Endothelial cell of umbilical vein (primary cell): ENCODE measurements around the gene MBTPS1. TPM values are rescaled to one million over a fixed set of nuclear protein-coding genes. Genes with fewer than 3 reads are reported as not detected.

Experiments used
- BruUV-seq: library from RNA; stranded (reverse); fragments of 400-500 nt; replicated peaks from 2 replicates; lab custom pipeline; 2021; lab: Mats Ljungman, UMichigan
- CTCF ChIA-PET: fragments of 300-600, 350-600 bp; sonication (Branson Sonifier 250); formaldehyde crosslinking; loops from one replicate; lab custom pipeline; 2021; ENCODE audit warnings: antibody characterized with exemption, inconsistent platforms; lab: Charles Lee
- POLR2A ChIA-PET: fragments of 300-600, 350-600 bp; sonication (Branson Sonifier 250); formaldehyde crosslinking; loops from one replicate; lab custom pipeline; 2021; ENCODE audit warnings: antibody characterized with exemption, inconsistent platforms; lab: Charles Lee
- DNase-seq: peaks from one replicate; pipeline ENCODE4 v3.0.0-alpha.2; 2011; ENCODE audit warnings: low read depth, low spot score
- FAIRE-seq: peaks from 2 replicates; lab custom pipeline; 2011; peaks lifted over from hg19 to GRCh38; lab: Jason Lieb, UNC
- H2AFZ ChIP-seq: 2 replicates; pipeline ENCODE4 v1.6.0; 2012; ENCODE audit warnings: low read depth, low read length, control low read depth, inconsistent platforms
- H3K27ac ChIP-seq: 2 replicates; pipeline ENCODE4 v1.5.1; 2011; ENCODE audit warnings: low read depth, mild to moderate bottlenecking, control low read depth, low read length, moderate library complexity; ENCODE audit not compliant: insufficient read depth
- H3K27me3 ChIP-seq, 2 experiments: 2 replicates each; pipeline versions ENCODE4 v1.6.0 to v1.6.1; 2011; ENCODE audit warnings: low read length in 2 of 2, mixed read lengths in 1 of 2; ENCODE audit not compliant: control insufficient read depth in 2 of 2, insufficient read depth in 2 of 2
- H3K36me3 ChIP-seq, 2 experiments: 2 replicates in 1 of 2; 3 replicates in 1 of 2; pipeline ENCODE4 v1.5.1; 2011; ENCODE audit warnings: low read length in 2 of 2, mild to moderate bottlenecking in 1 of 2, moderate library complexity in 1 of 2; ENCODE audit not compliant: control insufficient read depth in 2 of 2, insufficient read depth in 2 of 2; ENCODE audit errors: extremely low read depth in 1 of 2
- H3K4me1 ChIP-seq: 3 replicates; pipeline ENCODE4 v1.5.1; 2011; ENCODE audit warnings: mild to moderate bottlenecking, low read length; ENCODE audit not compliant: control insufficient read depth, insufficient read depth; ENCODE audit errors: extremely low read depth
- H3K4me2 ChIP-seq: 2 replicates; pipeline ENCODE4 v1.6.1; 2011; ENCODE audit warnings: low read length, control low read depth, mixed read lengths; ENCODE audit not compliant: insufficient read depth
- H3K4me3 ChIP-seq, 3 experiments: fragments of 200-600 bp in 1 of 3; sonication (generic), shearing (Covaris generic) in 1 of 3; replicated peaks in 1 of 3; 2 replicates each; pipeline ENCODE4 v1.5.1; 2011 to 2016; ENCODE audit warnings: control low read depth in 3 of 3, low read length in 3 of 3, mild to moderate bottlenecking in 2 of 3, inconsistent platforms in 1 of 3, low read depth in 1 of 3, moderate library complexity in 1 of 3; ENCODE audit not compliant: insufficient read depth in 1 of 3
- H3K79me2 ChIP-seq: 2 replicates; pipeline ENCODE4 v1.6.0; 2012; ENCODE audit warnings: low read length, inconsistent platforms; ENCODE audit not compliant: control insufficient read depth, insufficient read depth
- H3K9ac ChIP-seq: replicated peaks from 2 replicates; pipeline ENCODE3; 2011; ENCODE audit warnings: low read length, control low read depth; ENCODE audit not compliant: insufficient read depth; ENCODE audit errors: extremely low read depth
- H3K9me1 ChIP-seq: replicated peaks from 3 replicates; pipeline ENCODE4 v1.6.0; 2011; ENCODE audit warnings: mild to moderate bottlenecking, low read length; ENCODE audit not compliant: control insufficient read depth, insufficient read depth; ENCODE audit errors: extremely low read depth
- H3K9me3 ChIP-seq: replicated peaks from 2 replicates; pipeline ENCODE4 v1.5.1; 2012; ENCODE audit warnings: low read length, inconsistent platforms; ENCODE audit not compliant: control insufficient read depth, insufficient read depth
- H4K20me1 ChIP-seq: replicated peaks from 2 replicates; pipeline ENCODE3; 2011; ENCODE audit warnings: mild to moderate bottlenecking, low read length; ENCODE audit not compliant: control insufficient read depth, insufficient read depth; ENCODE audit errors: extremely low read depth
- CTCF ChIP-seq, 2 donors: IDR thresholded peaks; 1 replicate in 1 of 2; 2 replicates in 1 of 2; pipeline ENCODE4 v1.5.1; 2011; ENCODE audit warnings: low read length in 2 of 2, mild to moderate bottlenecking in 2 of 2, moderate library complexity in 2 of 2, control low read depth in 1 of 2, inconsistent platforms in 1 of 2, low read depth in 1 of 2; ENCODE audit not compliant: insufficient read depth in 1 of 2; ENCODE audit errors: extremely low read depth in 1 of 2
- EZH2 ChIP-seq: IDR thresholded peaks from 2 replicates; pipeline ENCODE4 v1.6.1; 2012; ENCODE audit warnings: borderline replicate concordance, low read depth, mild to moderate bottlenecking, moderate library complexity, low read length, inconsistent platforms; ENCODE audit not compliant: severe bottlenecking
- FOS ChIP-seq: IDR thresholded peaks from 2 replicates; pipeline ENCODE4 v1.6.1; 2011; ENCODE audit warnings: mild to moderate bottlenecking, low read length, moderate library complexity, borderline replicate concordance; ENCODE audit not compliant: insufficient read depth
- GATA2 ChIP-seq: IDR thresholded peaks from 2 replicates; pipeline ENCODE4 v1.7.0; 2011; ENCODE audit warnings: low read depth, mild to moderate bottlenecking, moderate library complexity, mixed read lengths, low read length; ENCODE audit not compliant: insufficient read length, insufficient read depth
- JUN ChIP-seq: IDR thresholded peaks from 2 replicates; pipeline ENCODE4 v1.6.1; 2011; ENCODE audit warnings: borderline replicate concordance, low read depth; ENCODE audit not compliant: insufficient read length, insufficient read depth
- MAX ChIP-seq: IDR thresholded peaks from 2 replicates; pipeline ENCODE4 v1.6.1; 2011; ENCODE audit not compliant: insufficient read depth, insufficient read length
- MYC ChIP-seq: IDR thresholded peaks from one replicate; pipeline ENCODE4 v1.6.1; 2011; ENCODE audit warnings: mild to moderate bottlenecking, low read depth, low read length
- POLR2A ChIP-seq: IDR thresholded peaks from 2 replicates; pipeline ENCODE4 v1.6.1; 2012; ENCODE audit warnings: low read depth, mild to moderate bottlenecking, control low read depth, low read length
- POLR2AphosphoS5 ChIP-seq: IDR thresholded peaks from 2 replicates; pipeline ENCODE4 v1.6.1; 2012; ENCODE audit warnings: low read depth, mild to moderate bottlenecking, control low read depth, low read length, moderate library complexity; ENCODE audit not compliant: insufficient read depth
- dilution Hi-C: fragments of 300-500 bp; cut with MboI; formaldehyde crosslinking; loops from one replicate; pipeline ENCODE4 v1.15.0; 2019; ENCODE audit warnings: low sequenced_read_pairs; ENCODE audit not compliant: extremely low pct_ligation_motif_present
- intact Hi-C: fragments of 100-400 bp; cut with micrococcal nuclease; formaldehyde crosslinking; loops from one replicate; pipeline ENCODE4 v1.10.0; 2022
- polyA plus RNA-seq, 4 experiments: library from polyadenylated mRNA; depleted of rRNA in 3 of 4; stranded (reverse) in 3 of 4; unstranded in 1 of 4; fragments of >200 nt; gene quantifications; 2 replicates each; pipeline versions ENCODE4 v1.2.1 to v1.2.3, GENCODE V29; 2011 to 2012; ENCODE audit warnings: missing spikeins in 1 of 4
- total RNA-seq: library from RNA; stranded (reverse); gene quantifications from 2 replicates; pipeline ENCODE4 v1.2.3, GENCODE V29; 2021

MBTPS1 gene
- total and polyA plus RNA-seq, 2 donors (not counting 3 experiments of a cell fraction or from before 2014, with no cell fraction given), result 82.3 to 99.6 TPM

GRCh38 chr16:84071121-84071520, 45.6 kb downstream of the MBTPS1 start:
- Histone ChIP-seq H3K9me3 (no peaks in the 10 kb centered on the region), H2AFZ (no peak overlapping the region), H3K79me2 (peaks cover 7% of the 10 kb centered on the region), H3K9ac (peak overlapping the region; percentile 12), H4K20me1 (no peaks in the 10 kb centered on the region), H3K27me3 (no peaks in the 10 kb centered on the region), H3K36me3 (peaks cover 20 to 37% of the 10 kb centered on the region in 2 experiments), H3K27ac (peak overlapping the region; percentile 49), H3K4me3 (peak overlapping the region in 1 of 3 experiments; percentile 15), H3K9me1 (no peaks in the 10 kb centered on the region), H3K4me1 (peaks cover 20% of the 10 kb centered on the region), H3K4me2 (peak overlapping the region; percentile 4)
- ChIA-PET POLR2A (interaction anchor here (0.6 kb wide), 1 partner anchor 14 kb away, joined by 3 read pairs; no protein-coding TSS in a partner anchor), CTCF (interaction anchor here (1.3 to 3.4 kb wide), 6 partner anchors 10 to 114 kb away, joined by 3 to 25 read pairs (median 3); no protein-coding TSS in a partner anchor)
- dilution Hi-C loops, result no loop called here
- DNase-seq, result peak; percentile 29
- intact Hi-C loops, result loop anchor here (1.0 to 5.0 kb wide), 2 partner anchors 8 to 116 kb away; partner anchors contain the start of gene TAF1C
- FAIRE-seq, result peak; percentile 69
- no TSS peak for BruUV-seq
- TF ChIP-seq POLR2A (no peak), MAX (no peak), EZH2 (no peak), JUN (no peak), MYC (no peak), GATA2 (no peak), FOS (no peak), POLR2AphosphoS5 (no peak), CTCF (IDR thresholded peaks at IDR 0.05; ENCODE audit: extremely low read depth in 1 of 2, insufficient read depth in 1 of 2, low read depth in 1 of 2, low read length in 2 of 2) (no peak)
